Activated naive CD8-positive, alpha-beta T cell (primary cell): ENCODE measurements around the gene POU3F4.
A peak's percentile ranks its signal among the peaks of the same experiment; 100 is the strongest.

ENCODE experiments used
- H3K27ac Mint-ChIP-seq: one replicate; pipeline ENCODE4 v1.8.0; 2021; ENCODE audit warnings: mixed read lengths
- H3K27me3 Mint-ChIP-seq: one replicate; pipeline ENCODE4 v1.8.0; 2021; ENCODE audit warnings: mixed read lengths
- H3K36me3 Mint-ChIP-seq: one replicate; pipeline ENCODE4 v1.8.0; 2021; ENCODE audit warnings: mixed read lengths
- H3K4me1 Mint-ChIP-seq: one replicate; pipeline ENCODE4 v1.8.0; 2021; ENCODE audit warnings: low read depth, mixed read lengths
- H3K4me3 Mint-ChIP-seq: one replicate; pipeline ENCODE4 v1.8.0; 2021; ENCODE audit warnings: mild to moderate bottlenecking, mixed read lengths
- H3K9me3 Mint-ChIP-seq: one replicate; pipeline ENCODE4 v1.8.0; 2021; ENCODE audit warnings: low read depth, mixed read lengths

The POU3F4 gene

DNA sequence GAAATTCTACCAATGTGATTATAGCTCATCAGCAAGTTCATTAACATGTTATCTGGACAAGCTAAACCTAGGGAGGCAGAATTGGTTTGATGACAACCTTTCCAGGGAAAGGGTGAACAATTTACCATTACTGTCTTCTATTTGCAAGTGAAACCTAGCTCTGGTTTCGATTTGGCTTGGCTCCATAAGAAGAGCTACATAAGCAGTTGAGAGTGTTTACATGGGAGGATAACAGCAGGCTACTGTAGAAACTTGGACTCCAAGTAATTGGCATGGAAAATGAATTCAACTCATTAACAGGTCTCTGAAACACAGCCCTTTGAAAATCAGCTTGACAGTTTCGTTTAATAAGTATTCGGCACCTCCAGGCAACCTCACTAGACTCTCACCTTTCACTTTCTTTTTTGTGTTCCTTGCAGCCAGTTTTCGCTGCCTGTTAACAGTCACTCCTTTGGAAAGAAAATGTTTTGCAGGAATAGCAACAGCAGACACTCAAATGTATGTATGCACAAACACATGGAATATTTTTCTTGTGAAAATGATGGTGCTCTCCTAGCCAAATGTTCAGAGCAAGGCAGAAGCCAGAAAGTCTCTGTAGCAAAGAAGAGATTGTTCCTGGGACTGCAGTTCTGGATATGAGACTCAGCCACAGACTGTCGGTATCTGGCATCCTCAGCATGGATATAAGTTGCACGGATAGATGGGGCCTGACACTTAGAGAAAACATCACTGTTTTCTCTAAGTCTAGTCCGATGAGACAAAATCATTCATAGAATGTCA, 27.5 kb downstream of the POU3F4 start:
- Mint-ChIP-seq H3K36me3 (no peaks in the 10 kb centered on the region), H3K27ac (no peak overlapping the region), H3K4me1 (no peaks in the 10 kb centered on the region), H3K27me3 (no peaks in the 10 kb centered on the region), H3K9me3 (no peaks in the 10 kb centered on the region), H3K4me3 (peak overlapping the region; percentile 47)
